Keratinocyte (primary cell): Measurements from ENCODE around the gene RC3H1.

Experiments
- CTCF ChIP-seq, 3 experiments: IDR thresholded peaks in 1 of 3; conservative IDR thresholded peaks in 1 of 3; optimal IDR thresholded peaks in 1 of 3; 2 replicates in 2 of 3; 3 replicates in 1 of 3; pipeline versions ENCODE3 to v1.5.1; 2011; ENCODE audit warnings: low read length in 3 of 3, mild to moderate bottlenecking in 3 of 3, moderate library complexity in 2 of 3, control low read depth in 1 of 3, inconsistent platforms in 1 of 3; ENCODE audit not compliant: insufficient read depth in 2 of 3; ENCODE audit errors: extremely low read depth in 1 of 3
- EZH2 ChIP-seq: IDR thresholded peaks from one replicate; pipeline ENCODE4 v1.6.1; 2012; ENCODE audit warnings: inconsistent platforms, mild to moderate bottlenecking, low read length, moderate library complexity

DNA sequence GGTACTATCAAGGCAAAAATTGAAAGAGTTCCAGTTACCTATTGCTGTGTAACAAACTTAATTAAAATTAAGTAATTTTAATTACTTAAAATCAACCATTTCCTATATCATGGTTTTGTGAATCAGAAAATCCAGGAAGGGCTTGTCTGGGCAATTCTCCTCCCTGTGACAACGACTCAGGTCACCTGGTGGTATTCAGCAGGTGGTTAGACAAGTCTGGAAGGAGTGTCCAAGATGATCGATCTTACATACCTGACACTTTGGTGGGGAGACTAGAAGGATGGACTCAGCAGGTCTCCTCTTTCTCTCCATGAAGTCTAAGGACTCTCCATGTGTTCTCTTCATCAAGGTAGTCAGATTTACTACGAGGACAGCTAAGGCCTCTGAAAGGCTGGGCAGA is 128.0 kb downstream of the RC3H1 start:
- TF ChIP-seq CTCF (optimal IDR thresholded peaks at IDR 0.05 in 1 of 3, IDR thresholded peaks at IDR 0.05 in 1 of 3, conservative IDR thresholded peaks at IDR 0.05 in 1 of 3; ENCODE audit: extremely low read depth in 1 of 3, insufficient read depth in 2 of 3, low read length in 3 of 3) (no peak), EZH2 (no peak)
